Subcutaneous abdominal adipose tissue (tissue), 5 donors: ENCODE results near the gene WDR82.

ENCODE experiments used
- H3K27ac ChIP-seq: one replicate; pipeline ENCODE4 v1.7.0; 2013; ENCODE audit warnings: low read depth, mild to moderate bottlenecking, inconsistent platforms, low read length, moderate library complexity
- H3K27me3 ChIP-seq, 5 donors: one replicate each; pipeline ENCODE4 v1.7.0; 2013; ENCODE audit warnings: low read length in 5 of 5, inconsistent platforms in 1 of 5; ENCODE audit not compliant: control insufficient read depth in 5 of 5, insufficient read depth in 4 of 5
- H3K36me3 ChIP-seq, 5 donors: one replicate each; pipeline ENCODE4 v1.7.0; 2013; ENCODE audit warnings: low read length in 5 of 5; ENCODE audit not compliant: control insufficient read depth in 5 of 5, insufficient read depth in 5 of 5
- H3K4me1 ChIP-seq, 5 donors: one replicate each; pipeline ENCODE4 v1.7.0; 2013; ENCODE audit warnings: low read length in 5 of 5, mild to moderate bottlenecking in 3 of 5, moderate library complexity in 1 of 5; ENCODE audit not compliant: control insufficient read depth in 5 of 5, insufficient read depth in 5 of 5
- H3K4me3 ChIP-seq, 5 donors: one replicate each; pipeline ENCODE4 v1.7.0; 2013; ENCODE audit warnings: low read length in 5 of 5, low read depth in 1 of 5
- H3K9ac ChIP-seq, 5 donors: one replicate each; pipeline ENCODE4 v1.7.0; 2013; ENCODE audit warnings: low read length in 5 of 5, mild to moderate bottlenecking in 4 of 5, moderate library complexity in 3 of 5
- H3K9me3 ChIP-seq, 5 donors: one replicate each; pipeline ENCODE4 v1.7.0; 2013; ENCODE audit warnings: low read length in 5 of 5; ENCODE audit not compliant: control insufficient read depth in 5 of 5
- donor health status: healthy.
- donor health status: healthy.
- donor health status: healthy.
- donor health status: healthy.
- donor health status: healthy.

Gene WDR82

GRCh38 chr3:52259448-52259847, 19.0 kb downstream of the WDR82 start:
- no peaks in the 10 kb centered on the region for H3K27me3 ChIP-seq
- H3K9me3 ChIP-seq: no peaks in the 10 kb centered on the region
- H3K9ac ChIP-seq: no peak overlapping the region
- H3K36me3 ChIP-seq: peaks cover 57 to 99% (median 93%) of the 10 kb centered on the region in 5 donors
- no peak overlapping the region for H3K27ac ChIP-seq
- no peak overlapping the region for H3K4me3 ChIP-seq
- H3K4me1 ChIP-seq: peaks cover 0 to under 1% (median 0%) of the 10 kb centered on the region in 5 donors

- H3K9me3 ChIP-seq: no peaks in the 10 kb centered on the region
- no peak overlapping the region for H3K27ac ChIP-seq
- H3K27me3 ChIP-seq: no peaks in the 10 kb centered on the region
- no peak overlapping the region for H3K4me3 ChIP-seq
- peaks cover 53 to 99% (median 89%) of the 10 kb centered on the region in 5 donors for H3K36me3 ChIP-seq
- no peak overlapping the region for H3K9ac ChIP-seq
- H3K4me1 ChIP-seq: peaks cover 0 to 4% (median 2%) of the 10 kb centered on the region in 5 donors
Observed at GRCh38 chr3:52259035-52259434, 19.4 kb downstream of the WDR82 start.

DNA sequence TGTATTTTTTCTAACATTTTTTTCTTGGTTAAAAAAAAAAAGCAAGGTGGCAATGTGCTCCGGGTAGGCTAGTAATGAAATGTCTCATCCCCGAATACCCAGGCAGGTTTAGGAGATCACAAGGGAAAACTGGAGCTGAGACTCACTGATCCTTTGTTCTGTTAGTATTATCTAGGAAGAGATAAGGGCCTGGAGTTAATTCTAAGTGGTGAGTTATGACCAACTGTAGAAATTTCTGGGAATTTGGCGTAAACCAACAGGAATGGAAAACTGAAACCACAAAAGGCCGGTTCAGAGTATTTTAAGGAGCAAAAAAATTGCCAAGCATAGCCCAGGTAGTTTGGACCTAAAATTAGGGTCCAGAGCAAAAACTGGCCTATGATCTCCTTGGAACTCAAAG, 20.5 kb downstream of the WDR82 start:
- no peaks in the 10 kb centered on the region for H3K9me3 ChIP-seq
- H3K9ac ChIP-seq: no peak overlapping the region
- H3K4me1 ChIP-seq: peaks cover 0 to 15% (median 12%) of the 10 kb centered on the region in 5 donors
- no peaks in the 10 kb centered on the region for H3K27me3 ChIP-seq
- H3K36me3 ChIP-seq: peaks cover 46 to 98% (median 86%) of the 10 kb centered on the region in 5 donors
- H3K27ac ChIP-seq: no peak overlapping the region
- H3K4me3 ChIP-seq: no peak overlapping the region

GRCh38 chr3:52256622-52257021, 21.8 kb downstream of the WDR82 start:
- Histone ChIP-seq H3K4me1 (peaks cover 0 to 16% (median 13%) of the 10 kb centered on the region in 5 donors), H3K36me3 (peaks cover 40 to 92% (median 81%) of the 10 kb centered on the region in 5 donors), H3K9me3 (no peaks in the 10 kb centered on the region)

GRCh38 chr3:52256159-52256558, 22.3 kb downstream of the WDR82 start:
- H3K4me1 ChIP-seq: peaks cover 0 to 16% (median 13%) of the 10 kb centered on the region in 5 donors
- no peak overlapping the region for H3K27ac ChIP-seq
- peaks cover 35 to 90% (median 79%) of the 10 kb centered on the region in 5 donors for H3K36me3 ChIP-seq
- H3K9ac ChIP-seq: no peak overlapping the region
- H3K27me3 ChIP-seq: no peaks in the 10 kb centered on the region
- H3K4me3 ChIP-seq: no peak overlapping the region
- no peaks in the 10 kb centered on the region for H3K9me3 ChIP-seq

More at GRCh38 chr3:52256622-52257021, 21.8 kb downstream of the WDR82 start:
- no peaks in the 10 kb centered on the region for H3K27me3 ChIP-seq
- H3K9ac ChIP-seq: no peak overlapping the region
- H3K4me3 ChIP-seq: no peak overlapping the region
- no peak overlapping the region for H3K27ac ChIP-seq

GRCh38 chr3:52254608-52255007, 23.8 kb downstream of the WDR82 start:
- Histone ChIP-seq H3K9ac (no peak overlapping the region), H3K4me1 (peaks cover 0 to 16% (median 13%) of the 10 kb centered on the region in 5 donors), H3K9me3 (no peaks in the 10 kb centered on the region), H3K4me3 (no peak overlapping the region), H3K27ac (no peak overlapping the region), H3K27me3 (no peaks in the 10 kb centered on the region), H3K36me3 (peaks cover 27 to 90% (median 74%) of the 10 kb centered on the region in 5 donors)

DNA sequence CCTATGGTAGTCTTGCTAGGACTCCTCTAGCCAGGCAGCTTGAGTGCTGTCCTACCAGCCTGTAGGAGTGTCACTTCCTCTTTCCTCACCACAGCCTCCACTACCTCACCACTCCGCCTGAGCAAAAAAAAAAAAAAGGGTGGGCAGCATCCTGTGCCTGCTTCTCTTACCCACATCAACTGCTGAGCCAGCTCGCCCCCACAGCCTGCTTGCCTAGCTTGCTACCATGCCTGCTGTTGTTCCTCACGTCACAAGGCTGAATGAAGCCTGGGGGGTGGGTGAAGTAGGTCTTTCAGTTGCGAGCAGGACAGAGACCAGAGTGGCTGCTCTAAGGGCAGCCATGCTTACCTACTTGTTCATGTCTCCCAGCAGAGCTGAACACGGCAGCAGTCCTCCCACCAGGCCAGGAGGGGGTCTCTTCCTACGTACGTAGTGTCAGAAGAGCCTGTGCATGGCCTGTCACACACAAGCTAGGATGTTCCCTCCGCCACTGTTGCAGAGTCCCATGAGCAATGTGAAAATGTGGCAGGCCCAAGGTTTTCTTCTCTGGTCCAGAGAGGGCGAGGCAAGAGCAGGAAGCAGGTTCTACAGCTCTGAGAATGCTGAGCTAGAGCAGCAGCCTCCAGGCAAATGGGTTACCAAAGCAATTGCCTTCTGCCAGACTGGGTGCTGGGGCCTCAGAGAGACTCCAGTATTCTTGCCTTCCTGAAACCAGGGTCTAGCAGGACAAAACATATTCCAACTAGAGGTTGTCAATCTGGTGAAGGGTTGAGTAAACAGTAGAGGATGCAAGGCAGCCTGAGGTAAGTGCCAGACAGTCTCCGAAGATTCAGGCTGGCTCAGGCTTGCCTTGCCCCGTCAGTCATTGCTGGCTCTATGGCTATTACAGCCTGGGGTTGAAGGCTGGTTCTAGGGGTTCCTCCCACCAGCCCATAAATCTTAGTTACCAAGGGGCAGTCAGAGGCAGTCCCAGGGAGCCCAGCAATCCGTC, 24.8 kb downstream of the WDR82 start:
- H3K9me3 ChIP-seq: no peaks in the 10 kb centered on the region
- no peak overlapping the region for H3K27ac ChIP-seq
- no peak overlapping the region for H3K9ac ChIP-seq
- no peaks in the 10 kb centered on the region for H3K27me3 ChIP-seq
- H3K36me3 ChIP-seq: peaks cover 17 to 90% (median 74%) of the 10 kb centered on the region in 5 donors
- peaks cover 0 to 18% (median 14%) of the 10 kb centered on the region in 5 donors for H3K4me1 ChIP-seq
- no peak overlapping the region for H3K4me3 ChIP-seq

GRCh38 chr3:52250122-52250521, 28.3 kb downstream of the WDR82 start:
- no peak overlapping the region for H3K27ac ChIP-seq

GRCh38 chr3:52249683-52250082, 28.8 kb downstream of the WDR82 start:
- peaks cover 5 to 47% (median 38%) of the 10 kb centered on the region in 5 donors for H3K4me1 ChIP-seq
- no peak overlapping the region for H3K27ac ChIP-seq
- no peaks in the 10 kb centered on the region for H3K9me3 ChIP-seq
- no peaks in the 10 kb centered on the region for H3K27me3 ChIP-seq
- H3K9ac ChIP-seq: no peak overlapping the region
- H3K36me3 ChIP-seq: peaks cover 0 to 62% (median 48%) of the 10 kb centered on the region in 5 donors
- no peak overlapping the region for H3K4me3 ChIP-seq

More at GRCh38 chr3:52250122-52250521, 28.3 kb downstream of the WDR82 start:
- H3K27me3 ChIP-seq: no peaks in the 10 kb centered on the region
- peaks cover under 1 to 65% (median 49%) of the 10 kb centered on the region in 5 donors for H3K36me3 ChIP-seq
- H3K9me3 ChIP-seq: no peaks in the 10 kb centered on the region
- no peak overlapping the region for H3K4me3 ChIP-seq
- peaks cover 5 to 43% (median 33%) of the 10 kb centered on the region in 5 donors for H3K4me1 ChIP-seq
- no peak overlapping the region for H3K9ac ChIP-seq
